Caco-2 (cell line): ENCODE measurements around the gene SKP2. TPM values are rescaled to one million over a fixed set of nuclear protein-coding genes. Genes with fewer than 3 reads are reported as not detected.

ENCODE experiments used
- BruUV-seq: library from RNA; stranded (reverse); fragments of 400-500 nt; replicated peaks from 2 replicates; lab custom pipeline; 2021; lab: Mats Ljungman, UMichigan
- CTCF ChIA-PET: fragments of 300-600 bp; sonication (Branson Sonifier 250); formaldehyde crosslinking; loops from one replicate; lab custom pipeline; 2022; ENCODE audit warnings: antibody characterized with exemption; lab: Charles Lee
- POLR2A ChIA-PET: fragments of 300-600 bp; sonication (Branson Sonifier 250); formaldehyde crosslinking; loops from one replicate; lab custom pipeline; 2022; ENCODE audit warnings: antibody characterized with exemption; lab: Charles Lee
- DNase-seq, 2 experiments: peaks; one replicate each; pipeline versions ENCODE4 v3.0.0 to v3.0.0-alpha.2; 2020 to 2022
- H3K27me3 ChIP-seq: replicated peaks from 2 replicates; pipeline ENCODE4 v1.6.0; 2011; ENCODE audit warnings: low read length; ENCODE audit not compliant: control insufficient read depth, insufficient read depth
- H3K36me3 ChIP-seq: 2 replicates; pipeline ENCODE4 v1.5.1; 2011; ENCODE audit warnings: low read length; ENCODE audit not compliant: control insufficient read depth, insufficient read depth
- H3K4me1 ChIP-seq: fragments of 250-450 bp; sonication (Bioruptor Pico); 2 replicates; pipeline ENCODE4 v1.5.1; 2020; ENCODE audit warnings: mild to moderate bottlenecking
- H3K4me3 ChIP-seq: 2 replicates; pipeline ENCODE4 v1.5.1; 2011; ENCODE audit warnings: low read depth, mild to moderate bottlenecking, control low read depth, low read length
- H3K9me3 ChIP-seq: fragments of 250-450 bp; sonication (Bioruptor Pico); 2 replicates; pipeline ENCODE4 v1.5.1; 2020; ENCODE audit warnings: mild to moderate bottlenecking, moderate library complexity
- H3K27ac Mint-ChIP-seq: one replicate; pipeline ENCODE4 v1.8.0; 2022; ENCODE audit warnings: mixed read lengths; ENCODE audit not compliant: unreplicated experiment
- H3K27me3 Mint-ChIP-seq: one replicate; pipeline ENCODE4 v1.8.0; 2022; ENCODE audit warnings: mixed read lengths; ENCODE audit not compliant: insufficient read depth, unreplicated experiment
- H3K36me3 Mint-ChIP-seq: one replicate; pipeline ENCODE4 v1.8.0; 2022; ENCODE audit warnings: mild to moderate bottlenecking, mixed read lengths; ENCODE audit not compliant: insufficient read depth, unreplicated experiment
- H3K4me1 Mint-ChIP-seq: one replicate; pipeline ENCODE4 v1.8.0; 2022; ENCODE audit warnings: low read depth, mixed read lengths; ENCODE audit not compliant: unreplicated experiment
- H3K4me3 Mint-ChIP-seq: one replicate; pipeline ENCODE4 v1.8.0; 2022; ENCODE audit warnings: mild to moderate bottlenecking, moderate library complexity, mixed read lengths; ENCODE audit not compliant: unreplicated experiment
- H3K9me3 Mint-ChIP-seq: one replicate; pipeline ENCODE4 v1.8.0; 2022; ENCODE audit warnings: mixed read lengths; ENCODE audit not compliant: unreplicated experiment
- CTCF ChIP-seq, 2 experiments: fragments of 200-600 bp in 1 of 2; IDR thresholded peaks; 1 replicate in 1 of 2; 2 replicates in 1 of 2; pipeline versions ENCODE4 v1.5.1 to v1.8.0; 2011 to 2022; ENCODE audit warnings: antibody characterized with exemption in 1 of 2, control low read depth in 1 of 2, inconsistent platforms in 1 of 2, low read depth in 1 of 2, low read length in 1 of 2, mild to moderate bottlenecking in 1 of 2, moderate library complexity in 1 of 2; ENCODE audit not compliant: insufficient read depth in 1 of 2, severe bottlenecking in 1 of 2, unreplicated experiment in 1 of 2
- intact Hi-C: fragments of 100-400 bp; cut with micrococcal nuclease; formaldehyde crosslinking; loops from one replicate; pipeline ENCODE4 v1.10.0; 2022; ENCODE audit not compliant: unreplicated experiment
- microRNA-seq: library from miRNA; unstranded; fragments of <30 nt; microRNA quantifications from one replicate; pipeline ENCODE4 v1.2.0, GENCODE V29; 2022
- total RNA-seq: library from RNA; stranded (reverse); gene quantifications from 2 replicates; pipeline ENCODE4 v1.2.3, GENCODE V29; 2022

Gene SKP2
- total RNA-seq, 1 experiment from 2014 or later, result 230 TPM

- intact Hi-C loops, result no loop called here
- Mint-ChIP-seq H3K36me3 (peaks cover 9% of the 10 kb centered on the region), H3K27ac (no peak overlapping the region), H3K9me3 (no peaks in the 10 kb centered on the region), H3K4me3 (no peak overlapping the region), H3K27me3 (no peaks in the 10 kb centered on the region), H3K4me1 (peaks cover 31% of the 10 kb centered on the region)
- no peaks in the 10 kb centered on the region for H3K27me3 ChIP-seq
- H3K36me3 ChIP-seq, result peaks cover 2% of the 10 kb centered on the region; the same call in 1 of the 2 replicates
- ChIA-PET POLR2A (interaction anchor here (1.0 kb wide), 1 partner anchor 13 kb away, joined by 7 read pairs; the partner anchor contains the start of gene NADK2), CTCF (interaction anchor here (0.8 kb wide), 1 partner anchor 50 kb away, joined by 3 read pairs; no protein-coding TSS in a partner anchor)
- no TSS peak for BruUV-seq
- no peaks in the 10 kb centered on the region for H3K9me3 ChIP-seq
- H3K4me1 ChIP-seq, result peaks cover 46% of the 10 kb centered on the region
- DNase-seq, result no peak
- no peak overlapping the region for H3K4me3 ChIP-seq
- no peak for TF ChIP-seq CTCF (IDR thresholded peaks at IDR 0.05; ENCODE audit: insufficient read depth in 1 of 2, low read depth in 1 of 2, low read length in 1 of 2, severe bottlenecking in 1 of 2, unreplicated experiment in 1 of 2)
These were observed 76.6 kb downstream of the SKP2 start for GRCh38 chr5:36228505-36228904.

GRCh38 chr5:36230151-36230790 is 78.4 kb downstream of the SKP2 start:
- POLR2A ChIA-PET, result interaction anchor here (0.8 kb wide), 1 partner anchor 12 kb away, joined by 5 read pairs; the partner anchor contains the start of gene NADK2

GRCh38 chr5:36232533-36232932 is 80.6 kb downstream of the SKP2 start:
- Mint-ChIP-seq H3K9me3 (no peaks in the 10 kb centered on the region), H3K36me3 (no peaks in the 10 kb centered on the region), H3K4me1 (peaks cover 40% of the 10 kb centered on the region), H3K4me3 (no peak overlapping the region), H3K27ac (no peak overlapping the region), H3K27me3 (no peaks in the 10 kb centered on the region)
- Histone ChIP-seq H3K27me3 (no peaks in the 10 kb centered on the region), H3K4me3 (no peak overlapping the region), H3K36me3 (no peaks in the 10 kb centered on the region), H3K4me1 (peaks cover 46% of the 10 kb centered on the region), H3K9me3 (no peaks in the 10 kb centered on the region)
- intact Hi-C loops, result no loop called here
- no peak for DNase-seq
- no peak for TF ChIP-seq CTCF (IDR thresholded peaks at IDR 0.05; ENCODE audit: insufficient read depth in 1 of 2, low read depth in 1 of 2, low read length in 1 of 2, severe bottlenecking in 1 of 2, unreplicated experiment in 1 of 2)
- ChIA-PET POLR2A (no interaction called here), CTCF (no interaction called here)
- no TSS peak for BruUV-seq

More at GRCh38 chr5:36230151-36230790, 78.4 kb downstream of the SKP2 start:
- peak overlapping the region; percentile 57 for H3K27ac Mint-ChIP-seq
- no peak for TF ChIP-seq CTCF (IDR thresholded peaks at IDR 0.05; ENCODE audit: insufficient read depth in 1 of 2, low read depth in 1 of 2, low read length in 1 of 2, severe bottlenecking in 1 of 2, unreplicated experiment in 1 of 2)
- Histone ChIP-seq H3K4me3 (no peak overlapping the region), H3K4me1 (peaks cover 46% of the 10 kb centered on the region), H3K9me3 (no peaks in the 10 kb centered on the region), H3K27me3 (no peaks in the 10 kb centered on the region), H3K36me3 (no peaks in the 10 kb centered on the region)
- no TSS peak for BruUV-seq
- CTCF ChIA-PET, result interaction anchor here (0.9 to 1.1 kb wide), 3 partner anchors 8 to 151 kb away, joined by 3 to 4 read pairs (median 4); no protein-coding TSS in a partner anchor
- H3K27me3 Mint-ChIP-seq, result no peaks in the 10 kb centered on the region
- no peaks in the 10 kb centered on the region for H3K9me3 Mint-ChIP-seq
- peaks cover 31% of the 10 kb centered on the region for H3K4me1 Mint-ChIP-seq
- intact Hi-C loops, result loop anchor here (1.0 kb wide), 1 partner anchor 12 kb away; no protein-coding TSS in a partner anchor
- H3K4me3 Mint-ChIP-seq, result peak overlapping the region; percentile 29
- DNase-seq, result no peak
- peaks cover 8% of the 10 kb centered on the region for H3K36me3 Mint-ChIP-seq

Small RNA genes within 50 kb of the gene (microRNA-seq; reads per million reads assigned to microRNA genes)
- 4.8 reads per million, percentile 33 among the genes with 10 or more reads in this experiment for gene MIR580

Other genes with a start within 250 kb of the SKP2 start
- not detected in 2 replicates for gene CAPSL, start 213.5 kb upstream of the SKP2 start, total RNA-seq
- not detected in 2 replicates for gene UGT3A1, start 160.7 kb upstream of the SKP2 start, total RNA-seq
- gene UGT3A2, start 85.2 kb upstream of the SKP2 start, total RNA-seq, result not detected in 2 replicates
- gene LMBRD2, start 224 bp upstream of the SKP2 start, total RNA-seq, result 11.5 and 15.2 TPM in 2 replicates
- gene NADK2, start 89.8 kb downstream of the SKP2 start, total RNA-seq, result 71.6 and 79.4 TPM in 2 replicates
- gene RANBP3L, start 149.8 kb downstream of the SKP2 start, total RNA-seq, result 0.20 TPM in 1 of 2 replicates, not detected in the other